ENCODE measurements around the gene COL16A1. TPM values are rescaled to one million over a fixed set of nuclear protein-coding genes. Genes with fewer than 3 reads are reported as not detected.
A peak's percentile ranks its signal among the peaks of the same experiment; 100 is the strongest.

Gene COL16A1
- total RNA-seq, 4 donors from 2014 or later, result 14.3 to 135 (median 40.1) TPM

- Histone ChIP-seq H3K4me3 (peak overlapping the region; percentile 79 to 97 (median 84)), H3K27ac (peak overlapping the region; percentile 93 to 98 (median 96)), H3K27me3 (no peaks in the 10 kb centered on the region), H3K4me1 (peaks cover 7 to 27% (median 12%) of the 10 kb centered on the region in 4 donors), H3K9me3 (no peaks in the 10 kb centered on the region), H3K36me3 (no peaks in the 10 kb centered on the region)
- intact Hi-C loops (cut with DNase I; ENCODE audit: low total_unique reads), result no loop called here
- in situ Hi-C loops (cut with MboI; ENCODE audit: low pct_ligation_motif_present in 1 of 4, low pct_unique_long_range_greater_than_20kb in 1 of 4, low sequenced_read_pairs in 3 of 4), result no loop called here
- no peak for DNase-seq
- TF ChIP-seq POLR2A (IDR thresholded peaks at IDR 0.05) (no peak), EP300 (IDR thresholded peaks at IDR 0.05; ENCODE audit: low read depth) (peak; percentile 1), POLR2AphosphoS5 (IDR thresholded peaks at IDR 0.05) (peak in 1 of 3 donors; percentile 42)
- WGBS, 2 donors (ENCODE audit: low coverage in 1 of 2), result 0 to 3% methylated on average over 5 to 11 of the region's 11 CpGs
These were observed 58.6 kb downstream of the COL16A1 start for GRCh38 chr1:31645274-31645568.

GRCh38 chr1:31644560-31645273 lies 59.1 kb downstream of the COL16A1 start, which contains the start of gene PEF1:
TSS of gene PEF1 (minus strand) at chr1:31644876. CDS start at chr1:31644864, 12 bp downstream.
- intact Hi-C loops (cut with DNase I; ENCODE audit: low total_unique reads) (no loop called here), in situ Hi-C loops (cut with MboI; ENCODE audit: low pct_ligation_motif_present in 1 of 4, low pct_unique_long_range_greater_than_20kb in 1 of 4, low sequenced_read_pairs in 3 of 4) (no loop called here)
- Histone ChIP-seq H3K27ac (peak within 1 kb of the TSS; percentile 93 to 98 (median 96)), H3K9me3 (no peaks in the 10 kb centered on the region), H3K27me3 (no peaks in the 10 kb centered on the region), H3K36me3 (no peaks in the 10 kb centered on the region), H3K4me3 (peak within 1 kb of the TSS; percentile 79 to 97 (median 84)), H3K4me1 (peaks cover 8 to 32% (median 13%) of the 10 kb centered on the region in 4 donors)
- peak; percentile 99 for DNase-seq
- WGBS, 2 donors (ENCODE audit: low coverage in 1 of 2), result 1% methylated on average over 38 of the region's 56 CpGs; no CpG with 5 or more reads in 1 of the 2 donors
- TF ChIP-seq CTCF (IDR thresholded peaks at IDR 0.05), result peak in 1 of 5 experiments; percentile 21
- peak; percentile 83 for TF ChIP-seq POLR2A (IDR thresholded peaks at IDR 0.05)
- TF ChIP-seq POLR2AphosphoS5 (IDR thresholded peaks at IDR 0.05), result peak; percentile 49 to 87 (median 87)
- TF ChIP-seq EP300 (IDR thresholded peaks at IDR 0.05; ENCODE audit: low read depth), result no peak

- DNase-seq, result no peak
- TF ChIP-seq EP300 (IDR thresholded peaks at IDR 0.05; ENCODE audit: low read depth) (peak; percentile 5), CTCF (IDR thresholded peaks at IDR 0.05) (no peak), POLR2AphosphoS5 (IDR thresholded peaks at IDR 0.05) (no peak), POLR2A (IDR thresholded peaks at IDR 0.05) (no peak)
- Histone ChIP-seq H3K27me3 (no peaks in the 10 kb centered on the region), H3K9me3 (no peaks in the 10 kb centered on the region), H3K4me1 (peaks cover 10 to 38% (median 15%) of the 10 kb centered on the region in 4 donors), H3K27ac (peak overlapping the region; percentile 93 to 98 (median 96)), H3K4me3 (peak overlapping the region; percentile 79 to 97 (median 84)), H3K36me3 (no peaks in the 10 kb centered on the region)
- in situ Hi-C loops (cut with MboI; ENCODE audit: low pct_ligation_motif_present in 1 of 4, low pct_unique_long_range_greater_than_20kb in 1 of 4, low sequenced_read_pairs in 3 of 4) (no loop called here), intact Hi-C loops (cut with DNase I; ENCODE audit: low total_unique reads) (no loop called here)
- WGBS, 2 donors (ENCODE audit: low coverage in 1 of 2), result 7 to 10% methylated on average over 2 to 16 of the region's 18 CpGs
These were observed 59.7 kb downstream of the COL16A1 start for GRCh38 chr1:31643976-31644559.

- 90 to 100% methylated on average over 3 of the region's 3 CpGs for WGBS, 2 donors (ENCODE audit: low coverage in 1 of 2)
- intact Hi-C loops (cut with DNase I; ENCODE audit: low total_unique reads), result no loop called here
These were observed 60.9 kb downstream of the COL16A1 start for GRCh38 chr1:31642897-31643296.

More at GRCh38 chr1:31642897-31643296, 60.9 kb downstream of the COL16A1 start:
- no peak overlapping the region for H3K4me3 ChIP-seq
- no peaks in the 10 kb centered on the region for H3K36me3 ChIP-seq
- DNase-seq, result no peak
- H3K4me1 ChIP-seq, result peaks cover 17 to 50% (median 27%) of the 10 kb centered on the region in 4 donors
- TF ChIP-seq POLR2AphosphoS5 (IDR thresholded peaks at IDR 0.05) (no peak), CTCF (IDR thresholded peaks at IDR 0.05) (no peak)
- no peak overlapping the region for H3K27ac ChIP-seq
- H3K27me3 ChIP-seq, result no peaks in the 10 kb centered on the region
- in situ Hi-C loops (cut with MboI; ENCODE audit: low pct_ligation_motif_present in 1 of 4, low pct_unique_long_range_greater_than_20kb in 1 of 4, low sequenced_read_pairs in 3 of 4), result no loop called here
- H3K9me3 ChIP-seq, result no peaks in the 10 kb centered on the region

Data from transverse colon (tissue), 4 donors.